M059J (cell line): ENCODE results near the gene ZNF334. TPM values are rescaled to one million over a fixed set of nuclear protein-coding genes. Genes with fewer than 3 reads are reported as not detected.
A peak's percentile ranks its signal among the peaks of the same experiment; 100 is the strongest.

Experiments used
- DNase-seq: peaks from one replicate; pipeline ENCODE4 v3.0.0-alpha.2; 2012; ENCODE audit warnings: low read depth
- total RNA-seq: library from RNA; depleted of rRNA; stranded (reverse); fragments of >200 nt; shearing (Covaris generic); gene quantifications from 2 replicates; pipeline ENCODE4 v1.2.3, GENCODE V29; 2014

The ZNF334 gene
- total RNA-seq, 1 experiment from 2014 or later: 1.9 TPM

GRCh38 chr20:46545827-46546138 is 32.4 kb upstream of the ZNF334 start:
- DNase-seq: no peak

- no peak for DNase-seq
Measured at GRCh38 chr20:46545077-46545826, 31.9 kb upstream of the ZNF334 start.

DNA sequence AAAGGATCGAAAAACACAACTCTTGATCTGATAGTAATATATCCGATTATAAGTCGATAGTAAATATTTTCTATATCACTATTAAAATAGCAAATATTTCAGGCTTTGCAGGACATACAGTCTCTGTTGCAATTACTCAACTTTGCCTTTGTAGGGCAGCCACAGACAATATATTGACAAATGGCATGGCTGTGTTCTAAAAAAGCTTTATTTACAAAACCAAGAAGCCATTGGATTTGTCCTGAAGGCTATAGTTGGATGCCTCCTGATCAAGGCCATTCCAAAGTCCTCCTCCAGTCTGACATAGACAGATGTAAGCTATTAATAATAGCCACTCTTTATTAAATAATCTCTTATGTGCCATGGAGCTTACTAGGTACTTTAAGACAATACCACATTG is 31.2 kb upstream of the ZNF334 start:
- no peak for DNase-seq

- no peak for DNase-seq
Measured at GRCh38 chr20:46543959-46544358, 30.6 kb upstream of the ZNF334 start.

GRCh38 chr20:46543033-46543432 is 29.7 kb upstream of the ZNF334 start:
- no peak for DNase-seq

GRCh38 chr20:46541229-46541935 is 28.0 kb upstream of the ZNF334 start:
- no peak for DNase-seq

GRCh38 chr20:46539113-46539512 is 25.8 kb upstream of the ZNF334 start:
- no peak for DNase-seq

DNA sequence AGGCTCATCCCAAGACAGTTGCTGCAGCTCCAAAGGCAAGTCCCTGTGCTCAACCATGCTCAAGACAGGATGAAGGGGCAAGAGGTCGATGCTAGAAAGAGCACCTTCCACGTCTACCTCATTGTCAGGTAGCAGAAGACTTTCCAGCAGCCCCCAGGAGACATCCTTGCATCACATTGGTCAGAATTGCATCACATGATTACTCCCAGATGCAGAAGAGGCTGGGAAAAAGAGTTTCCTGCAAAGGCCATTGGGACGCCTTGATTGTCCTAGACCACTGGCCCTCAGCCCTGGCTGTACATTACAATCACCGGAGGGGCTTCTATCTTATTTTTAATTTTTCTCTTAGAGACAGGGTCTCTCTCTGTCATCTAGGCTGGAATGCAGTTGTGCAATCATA is 17.3 kb upstream of the ZNF334 start:
- DNase-seq: no peak

GRCh38 chr20:46523696-46524328 is 10.5 kb upstream of the ZNF334 start:
- DNase-seq: peak; percentile 19

DNA sequence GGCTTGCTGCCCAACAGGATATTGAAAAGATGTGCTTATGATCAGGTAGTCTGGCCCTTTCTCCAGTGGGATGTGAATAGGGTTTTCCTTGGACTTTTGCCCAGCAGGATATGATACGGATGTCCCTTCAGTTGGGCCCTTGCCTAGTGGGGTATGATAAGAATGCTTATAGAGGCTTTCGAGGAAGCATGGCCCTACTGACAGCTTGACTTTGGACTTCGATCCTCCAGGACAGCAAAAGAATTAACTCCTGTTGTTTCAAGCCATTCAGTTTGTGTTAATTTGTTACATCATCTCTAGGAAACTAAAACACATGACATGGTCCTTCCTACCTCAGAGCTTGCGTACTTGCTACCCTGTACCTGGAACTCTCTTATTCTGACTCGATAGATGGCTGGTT is 9.7 kb upstream of the ZNF334 start:
- DNase-seq: no peak

DNA sequence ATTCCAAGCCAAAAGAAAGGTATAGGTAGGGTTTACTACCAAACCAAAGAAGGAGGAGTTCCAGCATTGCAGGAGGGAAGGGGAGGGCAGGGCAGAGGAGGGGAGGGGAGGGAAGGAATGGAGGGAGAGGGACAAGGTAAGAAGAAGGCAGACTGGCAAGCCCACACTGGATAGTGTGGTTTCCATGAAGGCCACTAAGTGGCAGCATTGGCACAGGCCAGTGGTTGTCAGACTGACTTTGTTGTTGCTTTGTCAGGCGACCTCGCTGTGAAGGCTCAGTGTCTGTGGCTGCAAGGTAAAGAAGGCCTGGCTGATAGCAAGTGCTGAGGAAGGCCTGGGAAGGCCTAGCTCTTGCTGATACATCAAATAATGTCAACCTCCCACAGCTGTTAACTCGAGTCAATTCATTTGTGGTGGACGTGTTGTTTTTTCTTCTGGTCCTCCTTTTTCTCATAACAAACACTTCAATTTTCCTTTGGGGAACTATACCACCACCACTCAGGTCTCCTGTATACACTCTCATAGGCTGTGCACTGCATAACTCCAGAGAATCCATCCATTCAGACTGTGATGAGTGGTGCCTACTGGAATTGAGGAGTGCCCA is 7.7 kb upstream of the ZNF334 start:
- peak; percentile 56 for DNase-seq

GRCh38 chr20:46520540-46520939 is 7.2 kb upstream of the ZNF334 start:
- DNase-seq: no peak

- no peak for DNase-seq
Measured at GRCh38 chr20:46519471-46520068, 6.2 kb upstream of the ZNF334 start.

GRCh38 chr20:46509523-46509922 is 3.8 kb downstream of the ZNF334 start:
- DNase-seq: no peak

- no peak for DNase-seq
Measured at GRCh38 chr20:46507760-46508407, 5.5 kb downstream of the ZNF334 start.

DNA sequence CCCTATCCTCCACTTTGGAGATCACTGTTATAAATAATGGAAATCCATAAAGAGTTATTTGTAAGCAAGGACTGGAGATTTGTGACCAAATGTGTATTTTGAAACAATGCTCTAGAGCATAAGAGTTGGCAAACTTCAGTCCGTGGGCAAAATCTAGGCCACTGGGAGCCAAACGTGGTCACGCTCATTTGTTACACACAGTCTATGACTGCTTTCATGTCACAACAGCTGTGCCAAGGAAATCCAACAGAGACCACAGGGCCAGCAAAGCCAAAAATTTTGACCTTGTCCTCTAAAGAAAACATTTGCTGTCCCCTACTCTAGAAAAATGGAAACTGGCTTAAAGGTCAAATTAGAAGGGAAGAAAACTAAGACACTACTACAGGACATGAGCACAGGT is 7.9 kb downstream of the ZNF334 start:
- DNase-seq: no peak

- DNase-seq: no peak
Measured at GRCh38 chr20:46501961-46502360, 11.4 kb downstream of the ZNF334 start.

- DNase-seq: no peak
Measured at GRCh38 chr20:46501337-46501942, 11.9 kb downstream of the ZNF334 start.

GRCh38 chr20:46494077-46494476 is 19.3 kb downstream of the ZNF334 start:
- no peak for DNase-seq

DNA sequence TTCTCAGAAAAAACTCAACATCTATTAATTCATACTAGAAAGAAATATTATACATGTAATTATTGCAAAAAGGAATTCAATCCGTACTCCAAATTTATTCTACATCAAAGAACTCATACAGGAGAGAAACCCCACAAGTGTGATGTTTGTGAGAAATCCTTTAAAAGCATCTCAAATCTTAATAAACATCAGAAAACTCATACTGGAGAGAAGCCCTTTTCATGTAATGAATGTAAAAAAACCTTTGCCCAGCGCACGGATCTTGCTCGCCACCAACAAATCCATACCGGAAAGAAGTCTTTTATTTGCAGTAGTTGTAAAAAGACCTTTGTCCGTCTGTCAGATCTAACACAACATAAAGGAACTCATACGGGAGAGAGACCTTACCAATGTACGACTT is 22.0 kb downstream of the ZNF334 start:
- DNase-seq: no peak

DNA sequence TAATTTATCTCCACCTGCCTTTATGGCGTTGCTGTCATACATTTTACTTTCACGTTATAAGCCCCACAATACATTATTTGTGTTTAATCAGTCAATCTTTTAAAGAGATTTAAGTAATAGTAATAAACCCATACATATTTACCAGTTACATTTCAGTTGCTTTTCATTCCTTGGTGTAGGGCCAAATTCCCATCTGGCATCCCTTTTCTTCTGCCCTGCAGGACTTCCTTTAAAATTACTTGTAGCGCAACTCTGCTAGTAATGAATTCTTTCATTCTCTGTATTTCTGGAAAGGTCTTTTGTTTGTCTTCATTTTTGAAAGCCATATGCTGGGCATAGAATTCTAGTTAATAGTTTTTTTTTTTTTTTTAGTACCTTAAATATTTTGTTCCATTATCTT is 24.9 kb downstream of the ZNF334 start:
- DNase-seq: no peak
